ENCODE results near the gene MEI1. TPM values are rescaled to one million over a fixed set of nuclear protein-coding genes. Genes with fewer than 3 reads are reported as not detected.

The MEI1 gene
- total RNA-seq, 4 donors from 2014 or later, result under 0.01 to 1.8 (median 0.44) TPM; not detected in 1

DNA sequence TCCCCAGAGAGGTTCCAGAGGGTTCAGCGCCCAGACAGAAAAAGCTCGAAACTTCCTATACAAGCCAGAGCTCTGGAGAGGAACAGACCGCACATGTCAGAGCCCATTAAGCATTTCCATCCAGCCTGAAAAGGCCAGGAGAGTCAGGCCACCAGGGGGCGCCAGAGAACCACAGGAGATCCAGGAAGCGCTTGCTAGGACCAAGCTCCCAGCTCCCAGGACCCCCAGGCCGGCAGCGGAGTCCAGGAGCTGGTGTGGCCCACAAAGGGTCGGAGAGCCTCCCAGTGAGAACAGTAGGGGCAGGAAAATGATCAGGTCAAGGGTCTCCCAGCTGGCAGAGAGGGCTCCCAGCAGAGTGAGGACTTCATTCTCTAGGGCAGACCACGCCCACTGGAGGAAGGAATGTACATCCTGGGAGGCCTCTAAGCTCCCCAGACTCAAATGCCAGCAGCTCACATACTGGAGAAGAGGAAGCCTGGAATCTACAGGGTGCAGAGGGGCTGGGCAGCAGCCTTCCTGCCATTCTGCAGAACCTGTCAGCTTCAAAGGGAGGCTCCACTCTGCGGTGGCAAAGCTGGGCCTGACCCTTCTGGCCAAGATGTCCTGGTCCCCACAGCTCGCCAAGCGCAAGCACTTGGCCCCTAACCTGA, 2.1 kb upstream of the MEI1 start:
- peaks cover 0 to 23% (median 8%) of the 10 kb centered on the region in 4 donors for H3K4me1 ChIP-seq
- peak in 1 of 2 donors; percentile 12 for TF ChIP-seq POLR2A (IDR thresholded peaks at IDR 0.05)
- TF ChIP-seq, protein P1, sequence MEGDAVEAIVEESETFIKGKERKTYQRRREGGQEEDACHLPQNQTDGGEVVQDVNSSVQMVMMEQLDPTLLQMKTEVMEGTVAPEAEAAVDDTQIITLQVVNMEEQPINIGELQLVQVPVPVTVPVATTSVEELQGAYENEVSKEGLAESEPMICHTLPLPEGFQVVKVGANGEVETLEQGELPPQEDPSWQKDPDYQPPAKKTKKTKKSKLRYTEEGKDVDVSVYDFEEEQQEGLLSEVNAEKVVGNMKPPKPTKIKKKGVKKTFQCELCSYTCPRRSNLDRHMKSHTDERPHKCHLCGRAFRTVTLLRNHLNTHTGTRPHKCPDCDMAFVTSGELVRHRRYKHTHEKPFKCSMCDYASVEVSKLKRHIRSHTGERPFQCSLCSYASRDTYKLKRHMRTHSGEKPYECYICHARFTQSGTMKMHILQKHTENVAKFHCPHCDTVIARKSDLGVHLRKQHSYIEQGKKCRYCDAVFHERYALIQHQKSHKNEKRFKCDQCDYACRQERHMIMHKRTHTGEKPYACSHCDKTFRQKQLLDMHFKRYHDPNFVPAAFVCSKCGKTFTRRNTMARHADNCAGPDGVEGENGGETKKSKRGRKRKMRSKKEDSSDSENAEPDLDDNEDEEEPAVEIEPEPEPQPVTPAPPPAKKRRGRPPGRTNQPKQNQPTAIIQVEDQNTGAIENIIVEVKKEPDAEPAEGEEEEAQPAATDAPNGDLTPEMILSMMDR (IDR thresholded peaks at IDR 0.05), result peak; percentile 95 to 98 (median 96)
- peak; percentile 13 to 44 for TF ChIP-seq EP300 (IDR thresholded peaks at IDR 0.05)
- no peaks in the 10 kb centered on the region for H3K9me3 ChIP-seq
- H3K36me3 ChIP-seq, result peaks cover 5 to 14% (median 8%) of the 10 kb centered on the region in 3 donors
- peak overlapping the region in 3 of 4 donors; percentile 23 to 73 (median 41) for H3K27ac ChIP-seq
- peak; percentile 93 to 99 for DNase-seq (ENCODE audit: low spot score in 2 of 2)
- 5 to 37% methylated on average over 5 to 9 of the region's 12 CpGs for WGBS, 2 donors
- peak overlapping the region in 1 of 4 donors; percentile 33 for H3K4me3 ChIP-seq
- H3K27me3 ChIP-seq, result no peaks in the 10 kb centered on the region

- Histone ChIP-seq H3K4me3 (no peak overlapping the region), H3K9me3 (no peaks in the 10 kb centered on the region), H3K36me3 (no peaks in the 10 kb centered on the region), H3K27me3 (no peaks in the 10 kb centered on the region), H3K27ac (no peak overlapping the region), H3K4me1 (peaks cover 0 to 23% (median 8%) of the 10 kb centered on the region in 4 donors)
- no peak for TF ChIP-seq EP300 (IDR thresholded peaks at IDR 0.05)
- no peak for TF ChIP-seq POLR2A (IDR thresholded peaks at IDR 0.05)
- TF ChIP-seq, protein P1 (IDR thresholded peaks at IDR 0.05), result no peak
- DNase-seq (ENCODE audit: low spot score in 2 of 2), result no peak
- WGBS, 2 donors, result 95 to 96% methylated on average over 16 of the region's 16 CpGs
Observed at GRCh38 chr22:41700108-41700364, 733 bp downstream of the MEI1 start.

GRCh38 chr22:41702763-41703162, 3.5 kb downstream of the MEI1 start:
- DNase-seq (ENCODE audit: low spot score in 2 of 2), result no peak
- Histone ChIP-seq H3K4me1 (peaks cover 0 to 7% (median 1%) of the 10 kb centered on the region in 4 donors), H3K27me3 (no peaks in the 10 kb centered on the region), H3K4me3 (no peak overlapping the region), H3K9me3 (no peaks in the 10 kb centered on the region), H3K36me3 (no peaks in the 10 kb centered on the region), H3K27ac (no peak overlapping the region)
- TF ChIP-seq, protein P1 (IDR thresholded peaks at IDR 0.05), result no peak
- TF ChIP-seq POLR2A (IDR thresholded peaks at IDR 0.05), result no peak
- 96 to 97% methylated on average over 9 of the region's 9 CpGs for WGBS, 2 donors

DNA sequence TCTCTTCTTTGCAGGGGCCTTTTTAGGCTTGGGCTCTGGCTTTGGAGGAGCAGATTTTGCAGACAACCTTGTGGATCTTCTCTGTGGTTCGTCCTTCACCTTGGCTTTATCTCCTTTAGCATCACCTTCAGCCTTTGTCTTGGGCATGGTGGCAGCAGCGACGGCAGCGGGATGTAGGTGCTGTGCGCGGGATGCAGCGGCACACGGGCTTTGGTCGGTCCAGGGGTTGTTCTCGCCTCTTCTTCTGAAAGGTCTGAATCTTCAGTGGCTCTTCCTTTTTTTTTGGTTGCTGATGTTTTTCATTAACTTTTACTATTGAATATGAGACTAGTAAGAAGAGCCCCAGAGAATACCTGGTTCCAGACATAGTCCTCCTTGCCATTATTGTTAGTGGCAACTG, 10.0 kb downstream of the MEI1 start:
- WGBS, 2 donors, result 89 to 94% methylated on average over 10 of the region's 10 CpGs
- Histone ChIP-seq H3K9me3 (no peaks in the 10 kb centered on the region), H3K27ac (no peak overlapping the region), H3K27me3 (no peaks in the 10 kb centered on the region), H3K36me3 (no peaks in the 10 kb centered on the region), H3K4me3 (no peak overlapping the region), H3K4me1 (no peaks in the 10 kb centered on the region)
- no peak for DNase-seq (ENCODE audit: low spot score in 2 of 2)
- TF ChIP-seq POLR2A (IDR thresholded peaks at IDR 0.05) (no peak), EP300 (IDR thresholded peaks at IDR 0.05) (no peak)
- TF ChIP-seq, protein P1 (IDR thresholded peaks at IDR 0.05), result no peak

DNA sequence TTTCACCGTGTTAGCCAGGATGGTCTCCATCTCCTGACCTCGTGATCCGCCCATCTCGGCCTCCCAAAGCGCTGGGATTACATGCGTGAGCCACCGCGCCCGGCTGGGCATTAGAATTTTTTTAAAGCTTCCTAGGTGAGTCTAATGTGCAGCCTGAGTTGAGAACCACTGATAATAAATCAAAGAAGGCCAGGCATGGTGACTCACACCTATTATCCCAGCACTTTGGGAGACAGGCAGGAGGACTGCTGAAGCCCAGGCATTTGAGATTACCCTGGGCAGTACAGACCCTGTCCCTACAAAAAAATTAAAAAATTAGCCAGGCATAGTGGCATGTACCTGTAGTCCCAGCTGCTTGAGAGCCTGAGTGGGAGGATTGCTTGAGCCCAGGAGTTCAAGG, 13.7 kb downstream of the MEI1 start:
- 91 to 95% methylated on average over 9 of the region's 9 CpGs for WGBS, 2 donors
- Histone ChIP-seq H3K9me3 (no peaks in the 10 kb centered on the region), H3K4me1 (no peaks in the 10 kb centered on the region), H3K27ac (no peak overlapping the region), H3K36me3 (no peaks in the 10 kb centered on the region), H3K4me3 (no peak overlapping the region), H3K27me3 (no peaks in the 10 kb centered on the region)
- no peak for DNase-seq (ENCODE audit: low spot score in 2 of 2)
- no peak for TF ChIP-seq EP300 (IDR thresholded peaks at IDR 0.05)
- TF ChIP-seq, protein P1 (IDR thresholded peaks at IDR 0.05), result no peak
- no peak for TF ChIP-seq POLR2A (IDR thresholded peaks at IDR 0.05)
